NCI-H1105 (cell line): ENCODE results near the gene ABHD17A.

Experiments
- DNase-seq: peaks from one replicate; lab custom pipeline; 2025; lab: John Stamatoyannopoulos, UW

ABHD17A gene

DNA sequence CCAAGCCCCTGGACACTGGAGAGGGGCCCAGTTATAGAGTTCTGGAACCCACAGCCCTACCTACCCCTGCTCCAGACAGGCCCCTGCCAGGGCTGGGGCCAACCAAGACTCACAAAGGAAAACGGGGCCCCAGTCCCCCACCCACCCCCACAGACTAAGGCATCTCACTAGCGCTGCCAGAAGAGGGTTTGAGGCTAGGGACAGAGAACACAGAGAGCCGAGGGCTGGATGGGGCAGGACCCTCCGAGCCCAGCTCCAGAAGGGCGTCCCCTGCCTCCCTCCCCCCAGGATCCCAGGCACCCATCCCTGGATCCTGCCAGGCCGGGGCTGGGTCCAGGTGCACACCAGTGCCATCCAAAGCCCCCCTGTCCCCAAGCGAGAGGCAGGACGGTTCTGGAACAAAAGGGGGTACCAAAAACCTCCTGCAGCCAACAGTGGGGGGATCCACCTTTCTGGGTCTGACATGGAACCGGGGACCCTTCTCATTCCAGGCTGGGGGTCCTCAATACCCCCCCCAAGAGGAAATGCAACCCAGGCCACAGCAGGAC is 32.6 kb downstream of the ABHD17A start:
- no peak for DNase-seq

DNA sequence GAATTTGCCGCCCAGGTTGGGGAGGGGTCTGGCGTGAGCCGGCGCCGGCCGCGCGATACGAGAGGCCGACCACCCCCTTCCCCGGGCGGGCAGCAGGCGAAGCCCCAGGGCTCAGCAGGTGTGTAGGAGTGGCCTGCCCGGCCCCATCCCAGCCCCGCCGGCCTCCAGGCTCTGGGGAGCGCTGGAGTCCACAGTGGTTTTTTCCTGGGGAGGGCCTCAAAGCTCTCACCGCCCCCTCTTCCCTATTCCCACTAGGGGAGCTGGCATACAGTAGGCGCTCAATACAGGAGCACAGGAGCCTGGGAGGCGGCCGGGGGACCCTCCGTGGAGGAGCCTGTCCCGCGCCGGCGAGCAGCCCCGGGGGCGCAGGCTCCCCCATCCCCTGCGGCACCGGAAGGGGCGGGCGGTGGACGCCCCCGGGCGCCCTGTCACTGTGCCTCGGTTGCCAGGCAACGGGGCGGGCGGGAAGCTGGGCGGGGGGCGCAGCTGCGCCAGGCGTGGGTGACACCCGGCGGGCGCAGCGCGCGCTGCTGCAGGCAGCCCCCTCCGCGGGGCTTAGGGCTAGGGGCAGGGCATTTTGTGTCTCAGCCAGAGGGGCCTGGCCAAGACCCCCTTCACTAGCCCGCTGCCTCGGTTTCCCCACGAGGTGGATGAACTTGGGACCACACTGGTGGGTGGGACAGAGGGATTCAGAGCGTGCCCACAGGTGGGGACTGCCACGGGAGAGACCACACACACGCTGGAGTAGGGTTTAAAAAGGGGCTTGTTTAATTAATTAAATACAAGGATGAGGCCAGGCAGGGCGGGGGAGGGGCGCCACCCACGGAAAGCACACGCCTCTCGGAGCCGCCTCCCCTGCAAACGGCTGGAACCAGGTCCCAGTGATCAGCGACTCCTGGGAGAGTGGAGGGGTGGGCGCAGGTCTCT is 33.4 kb downstream of the ABHD17A start:
- no peak for DNase-seq

DNA sequence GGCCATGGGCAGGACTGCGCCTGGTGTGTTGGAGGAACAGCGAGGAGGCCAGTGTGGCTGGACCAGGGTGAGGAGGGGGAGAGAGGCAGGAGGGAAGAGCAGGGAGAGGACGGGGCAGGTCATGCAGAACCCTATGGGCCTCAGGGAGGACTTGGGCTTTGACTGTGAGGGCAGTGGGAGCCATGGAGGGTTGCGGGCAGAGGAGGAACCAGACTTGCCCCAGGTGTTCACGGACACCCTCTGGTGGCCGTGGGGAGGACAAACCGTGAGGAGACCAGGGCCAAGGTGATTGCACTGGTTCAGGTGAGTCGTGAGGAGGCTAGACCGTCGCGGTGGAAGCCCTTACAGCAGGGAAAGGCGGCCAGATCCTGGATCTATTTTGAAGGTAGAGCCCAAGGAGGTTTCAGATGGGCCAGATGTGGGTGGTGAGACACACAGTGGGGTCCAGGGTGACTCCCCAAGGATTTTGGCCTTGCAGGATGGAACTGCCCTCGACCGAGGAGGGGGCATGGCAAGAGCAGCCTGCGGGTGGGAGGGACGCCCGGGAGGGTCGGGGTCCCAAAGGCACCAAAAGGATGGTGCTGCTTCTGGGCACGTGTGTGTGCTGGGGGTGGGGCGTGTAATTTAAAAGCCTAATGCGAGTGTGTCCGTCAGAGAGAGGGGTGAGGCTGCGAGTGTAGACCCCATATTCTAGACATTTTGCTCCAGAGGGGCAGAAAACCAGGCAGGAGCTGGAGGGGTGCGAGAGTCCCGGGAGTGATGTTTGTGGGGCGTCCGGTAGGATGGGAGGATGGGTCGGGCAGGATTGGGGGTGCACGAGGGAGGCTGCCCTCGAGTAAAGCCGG is 34.3 kb downstream of the ABHD17A start:
- no peak for DNase-seq

DNA sequence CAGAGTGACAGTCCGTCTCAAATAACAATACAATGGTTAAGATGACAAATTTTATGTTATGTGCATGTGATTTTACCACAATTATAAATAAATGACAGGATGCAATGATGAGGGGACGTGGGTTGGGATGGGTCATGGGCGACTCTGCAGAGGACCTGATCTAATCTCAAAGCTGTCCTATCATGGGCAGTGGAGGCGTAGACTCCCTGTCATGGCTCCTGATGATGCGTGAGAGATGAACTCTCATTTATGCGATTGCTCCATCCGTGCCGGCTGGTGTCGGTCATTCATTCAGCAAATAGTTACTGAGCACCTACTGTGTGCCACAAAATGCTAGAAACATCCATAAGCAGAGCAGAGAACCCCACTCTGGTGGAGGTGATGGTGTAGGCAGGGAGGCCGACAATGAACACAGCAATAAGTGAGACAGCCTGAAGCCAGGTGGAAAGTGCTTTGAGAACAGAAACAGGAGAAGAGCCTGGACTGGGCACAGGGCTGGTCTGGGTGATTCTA is 35.4 kb downstream of the ABHD17A start:
- no peak for DNase-seq

DNA sequence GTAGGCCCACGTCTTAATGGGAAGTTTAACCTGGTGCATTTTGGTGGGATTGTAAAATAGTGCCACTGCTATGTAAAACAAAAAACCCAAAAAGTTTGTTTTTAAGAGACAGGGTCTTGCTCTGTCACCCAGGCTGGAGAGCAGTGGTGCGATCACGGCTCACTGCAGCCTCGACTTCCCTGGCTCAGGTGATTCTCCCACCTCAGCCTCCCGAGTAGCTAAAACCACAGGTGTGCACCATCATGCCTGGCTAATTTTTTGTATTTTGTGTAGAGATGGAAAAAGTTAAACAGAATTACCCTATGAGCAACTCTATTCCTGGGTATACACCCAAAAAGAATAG is 36.2 kb downstream of the ABHD17A start:
- no peak for DNase-seq

DNA sequence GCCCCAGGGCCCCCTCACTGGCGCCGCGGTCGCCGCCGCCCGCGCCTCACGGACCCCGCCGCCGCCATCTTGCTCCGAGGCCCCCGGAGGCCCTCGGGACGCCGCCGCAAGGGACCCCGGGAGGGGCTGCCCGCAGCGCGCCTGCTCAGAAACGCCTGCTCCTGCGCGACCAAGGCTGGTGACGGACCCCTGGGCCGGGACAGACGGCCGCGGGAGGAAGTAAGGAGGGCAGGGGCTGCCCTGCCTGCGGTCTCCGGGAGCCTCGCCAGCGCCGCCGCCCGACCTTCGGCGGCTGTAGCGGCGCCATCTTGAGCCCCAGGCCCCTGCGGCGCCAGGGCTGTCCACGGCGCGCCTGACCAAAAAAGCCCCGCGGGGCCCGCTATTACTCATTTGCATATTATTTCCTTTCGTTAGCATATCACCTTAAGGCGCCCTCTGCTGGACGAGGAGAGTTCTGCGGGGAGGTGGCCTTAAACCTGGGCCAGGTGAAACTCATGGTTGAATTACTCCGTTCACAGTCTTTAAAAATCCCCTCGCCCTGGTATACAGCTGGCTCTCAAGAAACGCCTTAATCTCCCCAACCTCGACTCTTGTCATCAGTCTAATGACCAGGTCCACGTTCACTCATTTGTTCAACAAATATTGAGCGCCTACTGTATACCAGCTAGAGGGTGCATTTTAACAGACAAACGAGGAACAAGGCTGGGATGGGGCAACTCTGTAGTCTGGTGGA is 36.7 kb downstream of the ABHD17A start, which contains the start of gene REXO1:
TSS of gene REXO1 (minus strand) at position 85 of the 733 bp plus-strand sequence. CDS start 125 bp downstream, outside the sequence.
- peak; percentile 94 for DNase-seq

DNA sequence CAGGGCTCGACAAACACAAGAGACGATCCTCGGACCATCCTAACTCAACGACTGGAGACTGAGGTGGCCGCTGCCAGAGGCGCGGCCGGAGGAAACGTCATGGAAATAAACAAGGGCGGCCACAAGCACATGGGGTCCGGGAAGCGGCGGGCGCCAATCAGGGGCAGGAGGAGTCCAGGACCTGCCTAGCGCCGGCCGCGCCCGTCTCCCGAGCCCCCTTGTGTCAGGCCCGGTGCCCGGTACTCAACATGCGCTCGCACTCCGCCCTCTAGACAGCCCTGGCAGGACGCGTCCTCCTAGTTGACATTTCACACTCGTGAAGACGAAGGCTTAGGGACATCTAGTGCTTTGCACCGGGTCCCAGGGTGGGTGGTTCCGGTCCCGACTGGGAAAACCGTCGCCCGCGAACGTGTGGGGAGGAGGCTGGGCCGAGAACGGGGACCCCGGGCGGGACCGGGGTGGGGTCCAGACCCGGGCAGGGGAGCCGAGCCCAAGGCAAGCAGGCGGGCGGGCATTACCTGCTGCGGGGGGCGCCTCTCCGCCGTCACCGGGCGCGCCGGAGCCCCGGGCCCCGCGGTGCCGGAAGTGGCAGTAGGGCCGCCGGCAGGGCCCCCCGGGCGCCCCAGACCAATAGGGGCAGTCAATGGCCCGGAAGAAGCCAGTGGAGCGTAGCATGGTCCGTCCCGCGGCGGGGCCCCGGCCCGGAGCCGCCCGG is 37.5 kb downstream of the ABHD17A start:
- DNase-seq: peak; percentile 5

DNA sequence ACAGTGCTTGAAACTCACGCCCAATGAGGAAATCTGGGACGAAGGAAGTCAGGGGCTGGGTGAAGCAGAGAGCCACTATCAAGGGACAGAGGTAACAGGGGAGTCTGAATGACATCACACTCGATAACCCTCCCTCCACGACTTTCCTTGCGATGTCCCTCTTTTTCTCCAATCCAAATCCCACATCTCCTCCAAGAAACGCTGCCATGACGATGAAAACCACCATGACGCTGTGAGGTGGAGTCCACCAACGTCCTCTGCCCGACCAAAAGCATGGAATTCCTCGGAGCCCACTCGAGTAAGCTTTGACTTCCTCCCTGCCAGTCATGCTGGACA is 38.0 kb downstream of the ABHD17A start:
- no peak for DNase-seq

DNA sequence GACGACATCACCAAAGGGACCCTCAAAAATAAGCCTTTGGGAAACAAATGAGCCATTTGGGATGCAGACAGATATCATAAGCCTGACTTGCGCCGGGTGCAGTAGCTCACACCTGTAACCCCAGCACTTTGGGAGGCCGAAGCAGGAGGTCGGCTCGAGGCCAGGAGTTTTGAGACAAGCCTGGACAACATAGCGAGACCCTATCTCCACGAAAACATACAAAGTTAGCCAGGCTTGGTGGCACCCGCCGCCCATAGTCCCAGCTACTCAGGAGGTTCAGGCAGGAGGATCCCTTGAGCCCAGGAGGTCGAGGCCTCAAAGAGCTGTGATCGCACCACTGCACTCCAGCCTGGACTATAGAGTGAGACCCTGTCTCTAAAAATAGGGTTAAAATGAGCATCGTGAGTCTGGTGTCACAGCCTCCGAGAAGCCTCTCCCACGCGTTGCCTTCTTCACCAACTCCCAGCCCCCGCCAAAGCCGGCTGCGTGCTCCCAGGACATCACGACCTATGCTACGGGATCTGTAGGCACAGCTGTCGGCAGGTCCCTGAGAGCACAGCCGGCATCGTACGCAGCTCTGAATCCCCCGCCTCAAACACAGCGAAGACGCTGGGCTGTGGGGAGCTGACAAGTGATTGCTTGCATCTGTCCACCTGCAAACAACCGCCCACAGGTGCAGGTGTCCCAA is 38.6 kb downstream of the ABHD17A start:
- DNase-seq: no peak

DNA sequence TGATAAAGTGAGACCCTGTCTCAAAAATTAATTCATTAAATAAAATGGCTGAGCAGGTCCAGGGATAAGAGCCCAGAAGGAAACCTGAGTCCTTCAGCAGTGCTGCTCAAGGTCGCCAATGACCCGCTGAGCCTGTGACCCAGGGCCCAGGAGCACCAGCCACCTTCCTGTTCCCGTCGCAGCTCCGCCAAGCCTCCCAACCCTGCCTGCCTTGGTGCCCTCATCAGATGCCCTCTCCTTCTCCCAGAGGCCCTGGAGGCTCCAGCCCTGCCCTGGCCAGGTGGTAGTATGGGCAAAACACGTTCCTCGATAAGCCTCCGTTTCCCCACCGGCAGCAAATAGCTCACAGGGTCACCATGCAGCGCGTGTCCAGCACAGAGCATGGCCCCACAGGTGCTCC is 39.7 kb downstream of the ABHD17A start:
- no peak for DNase-seq

DNA sequence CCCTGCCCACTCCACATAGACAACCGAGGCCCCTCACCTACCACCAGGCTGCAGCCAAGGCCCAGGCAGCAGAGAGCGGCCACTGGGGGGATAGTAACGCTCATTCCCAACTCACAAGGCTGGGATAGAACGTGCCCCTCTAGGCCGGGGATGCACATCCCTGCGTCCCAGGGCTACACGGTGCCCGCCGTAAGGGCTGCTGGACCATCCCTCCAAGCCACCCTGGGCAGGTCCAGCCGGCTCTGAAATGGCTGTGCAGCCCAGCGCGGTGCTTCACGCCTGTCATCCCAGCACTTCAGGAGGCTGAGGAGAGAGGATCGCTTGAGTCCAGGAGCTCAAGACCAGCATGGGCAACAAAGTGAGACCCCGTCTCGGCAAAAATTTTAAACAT is 40.2 kb downstream of the ABHD17A start:
- DNase-seq: no peak

DNA sequence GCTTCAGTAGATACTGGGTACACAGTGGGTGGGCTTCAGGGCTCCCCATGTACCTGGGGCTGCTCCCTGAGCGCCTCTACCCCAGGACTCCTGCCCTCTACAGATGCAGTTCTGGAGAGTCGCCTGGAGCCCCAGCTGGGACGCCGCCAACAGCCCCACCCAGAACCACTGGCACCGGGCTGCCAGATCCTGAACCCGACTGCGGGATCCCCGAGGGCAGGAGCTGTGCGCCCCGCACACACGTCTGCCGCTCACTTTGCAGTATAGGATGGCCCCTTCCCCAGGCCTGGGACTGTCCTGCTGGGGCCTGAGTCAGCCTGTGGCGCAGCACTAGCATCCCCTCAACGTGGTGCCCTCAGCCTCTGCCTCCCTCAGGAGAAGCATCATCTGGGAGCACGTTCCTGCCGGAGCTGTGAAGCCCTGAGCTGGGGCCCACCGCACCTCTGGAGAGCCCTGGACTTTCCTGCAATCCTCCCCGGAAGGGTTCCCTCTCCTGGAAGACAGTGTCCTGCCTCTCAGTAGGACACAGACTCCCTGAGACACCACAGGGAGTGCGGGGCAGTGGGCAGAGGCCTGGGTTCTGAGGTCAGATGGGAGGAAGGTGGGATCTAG is 40.7 kb downstream of the ABHD17A start:
- no peak for DNase-seq

DNA sequence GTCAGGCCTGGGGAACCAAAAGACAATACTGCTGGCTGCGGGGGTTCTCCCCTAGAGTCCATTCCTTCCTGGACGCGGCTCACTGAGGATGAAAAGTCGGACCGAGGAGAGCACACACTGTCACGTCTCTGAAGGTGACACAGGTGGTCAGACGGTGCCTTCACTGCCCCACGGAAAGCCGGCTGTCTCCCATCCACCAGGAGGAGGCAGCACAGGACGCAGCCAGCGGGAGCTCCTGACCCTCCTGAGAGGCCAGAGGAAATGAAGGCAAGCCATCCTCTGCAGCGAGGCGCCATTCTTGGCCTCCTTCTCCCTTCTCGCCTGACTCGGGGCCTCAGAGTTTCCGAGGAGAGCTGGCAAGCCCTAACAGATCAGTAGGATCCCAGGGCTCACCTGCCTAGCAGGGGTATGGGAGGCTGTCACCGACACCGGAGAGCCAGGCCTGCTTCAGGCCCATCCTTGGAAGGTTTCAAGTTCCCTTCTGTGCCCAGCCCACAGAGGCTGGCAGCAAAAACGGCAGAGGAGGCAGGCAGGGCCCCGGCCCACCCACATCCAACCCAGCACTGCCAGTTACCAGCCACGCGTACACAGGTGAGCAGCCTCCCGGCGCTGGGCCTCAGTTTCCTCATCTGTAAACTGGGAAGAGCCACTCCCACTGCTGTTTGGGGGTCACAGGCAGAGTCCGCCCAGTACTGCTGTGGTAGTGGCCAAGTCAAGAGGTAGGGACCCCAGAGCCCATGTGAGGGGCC is 41.5 kb downstream of the ABHD17A start:
- DNase-seq: no peak

DNA sequence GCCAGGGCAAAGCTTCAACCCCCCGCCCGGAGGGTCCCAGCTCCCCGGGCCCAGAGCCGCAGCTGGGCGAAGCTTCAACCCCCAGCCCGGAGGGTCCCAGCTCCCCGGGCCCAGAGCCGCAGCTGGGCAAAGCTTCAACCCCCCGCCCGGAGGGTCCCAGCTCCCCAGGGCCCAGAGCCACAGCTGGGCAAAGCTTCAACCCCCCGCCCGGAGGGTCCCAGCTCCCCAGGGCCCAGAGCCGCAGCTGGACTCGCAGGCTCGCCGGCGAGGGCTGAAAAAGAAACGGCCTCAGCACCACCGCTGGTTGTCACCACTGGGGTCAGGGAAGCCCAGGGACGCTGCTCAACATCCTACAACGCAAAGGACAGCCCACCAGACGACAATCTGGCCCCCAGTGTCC is 42.2 kb downstream of the ABHD17A start:
- DNase-seq: no peak

DNA sequence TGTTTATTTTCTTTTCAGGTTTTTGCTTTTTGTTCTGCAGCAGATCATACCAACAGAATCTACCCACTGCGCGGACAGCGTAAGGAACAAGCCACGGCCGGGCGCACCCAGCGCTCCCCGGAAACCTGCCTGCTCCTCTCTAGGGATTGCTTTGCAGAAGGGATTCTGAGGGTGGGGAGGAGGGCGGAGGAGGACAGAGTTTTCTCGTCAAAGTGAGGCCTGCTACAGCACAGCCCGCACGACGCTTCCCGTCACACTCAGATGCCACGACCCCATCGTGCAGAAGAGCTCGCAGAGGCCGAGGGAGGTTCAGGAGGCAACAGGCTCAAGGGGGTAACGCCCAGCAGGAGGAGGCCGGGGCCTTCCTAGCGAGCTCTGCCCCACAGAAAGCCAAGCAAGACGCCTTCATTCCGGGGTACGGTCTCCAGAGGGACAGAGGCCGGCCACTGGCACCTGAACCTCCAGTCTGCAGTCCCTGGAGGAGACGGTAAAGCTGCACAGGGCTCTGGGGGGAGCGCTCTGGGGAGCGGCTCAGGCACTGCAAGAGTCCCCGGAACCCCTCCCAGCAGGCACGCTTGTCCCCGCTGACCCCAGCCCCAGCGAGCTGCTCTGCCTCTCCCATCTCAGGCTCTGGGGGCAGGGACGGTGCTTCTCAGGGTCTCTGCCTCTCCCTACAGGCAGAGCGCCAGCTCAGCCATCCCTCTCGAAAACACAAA is 43.9 kb downstream of the ABHD17A start:
- no peak for DNase-seq

DNA sequence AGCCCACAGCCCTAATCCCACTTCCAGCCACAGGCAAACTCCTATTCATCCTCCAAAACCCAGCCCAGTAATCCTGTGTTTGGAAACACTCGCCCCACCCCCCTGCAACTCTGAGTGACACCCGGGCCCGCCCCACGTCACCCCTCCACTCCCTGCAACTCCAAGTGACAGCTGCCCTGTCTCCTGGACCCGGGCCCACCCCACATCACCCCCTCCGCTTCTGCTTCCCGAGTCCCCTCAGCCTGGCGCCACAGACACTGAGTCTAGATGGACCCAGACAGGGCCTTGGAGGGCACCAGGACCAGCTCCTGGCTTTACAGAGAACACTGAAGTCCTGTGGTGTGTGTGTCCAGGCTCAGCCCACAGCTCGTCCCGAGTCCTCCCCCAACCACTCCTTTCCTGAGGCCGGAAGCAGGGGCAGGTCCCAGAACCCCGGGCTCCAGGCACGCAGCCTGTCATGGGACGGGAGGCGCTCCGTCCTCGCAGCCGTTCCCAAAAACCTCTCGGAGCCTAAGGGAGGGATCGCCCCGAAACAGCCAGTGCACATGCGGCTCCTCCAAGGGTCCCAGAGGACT is 44.7 kb downstream of the ABHD17A start:
- no peak for DNase-seq

DNA sequence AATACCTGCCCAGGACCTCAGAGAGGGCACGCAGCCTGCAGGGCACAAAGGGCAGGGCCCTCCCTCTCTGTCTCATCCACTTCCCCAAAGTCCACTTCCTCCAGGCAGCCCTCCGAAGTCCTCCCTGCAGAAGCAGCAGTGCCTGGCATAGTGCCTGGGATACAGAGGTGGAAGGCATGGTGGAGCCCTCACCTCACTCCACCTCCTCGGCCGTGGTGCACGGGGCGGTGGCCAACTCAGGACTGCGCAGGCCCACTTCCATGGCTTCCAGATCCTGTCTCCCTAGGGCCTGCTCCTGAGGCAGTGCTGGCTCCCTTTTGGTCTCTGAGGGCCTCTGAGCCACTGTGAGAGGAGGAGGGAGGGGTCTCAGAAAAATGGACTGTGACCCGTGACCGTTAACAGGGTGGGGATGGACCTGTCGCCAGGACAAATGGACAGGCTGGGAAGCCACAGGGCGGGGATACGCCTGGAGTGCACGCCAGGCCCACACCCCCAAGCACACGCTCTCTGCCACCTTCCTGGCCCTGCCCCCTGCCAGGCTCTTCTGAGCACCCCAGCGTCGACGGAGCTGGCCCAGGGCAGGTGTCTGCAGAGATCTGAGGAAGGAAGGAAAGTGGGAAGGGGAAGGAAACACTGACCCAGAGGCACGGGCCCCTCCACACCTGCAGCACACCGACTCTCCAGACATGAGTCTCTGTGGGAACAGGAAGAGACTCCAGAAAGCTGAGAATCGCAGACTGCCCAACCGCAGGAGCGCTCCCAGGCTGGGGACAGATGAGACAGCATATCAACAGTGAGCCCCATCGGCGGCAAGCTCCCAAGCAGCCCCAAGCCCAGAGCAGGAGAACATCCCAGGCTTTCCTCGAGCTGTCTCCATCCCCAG is 45.4 kb downstream of the ABHD17A start:
- no peak for DNase-seq
